Cardiac septum (tissue), 1 donor: ENCODE data around the gene KCNJ11. TPM values are rescaled to one million over a fixed set of nuclear protein-coding genes. Genes with fewer than 3 reads are reported as not detected.

Experiments
- total RNA-seq: library from RNA; stranded (reverse); fragmentation: NEBNext Ultra II Directional; extraction: Animal tissue kit (Norgen Biotek cat#: 25700); gene quantifications from one replicate; pipeline ENCODE4 v1.2.1, GENCODE V29; 2021
- donor health status: DM: no; HTN: no; CAD: no.

Gene KCNJ11
- total RNA-seq, 1 donor from 2014 or later: 9.8 TPM

Other genes starting within 250 kb of the KCNJ11 start
- gene PIK3C2A, start 180.7 kb downstream of the KCNJ11 start, total RNA-seq: 34.1 TPM
- gene NUCB2, start 111.9 kb downstream of the KCNJ11 start, total RNA-seq: 91.6 TPM
- gene NCR3LG1, start 36.9 kb downstream of the KCNJ11 start, total RNA-seq: 2.0 TPM
- gene ABCC8, start 88.2 kb upstream of the KCNJ11 start, total RNA-seq: 3.9 TPM
- not detected for gene USH1C, start 155.8 kb upstream of the KCNJ11 start, total RNA-seq
- not detected for gene OTOG, start 158.6 kb upstream of the KCNJ11 start, total RNA-seq